ENCODE results near the gene FIS1. TPM values are rescaled to one million over a fixed set of nuclear protein-coding genes. Genes with fewer than 3 reads are reported as not detected.

The FIS1 gene
- total RNA-seq, 1 donor: 136 TPM

DNA sequence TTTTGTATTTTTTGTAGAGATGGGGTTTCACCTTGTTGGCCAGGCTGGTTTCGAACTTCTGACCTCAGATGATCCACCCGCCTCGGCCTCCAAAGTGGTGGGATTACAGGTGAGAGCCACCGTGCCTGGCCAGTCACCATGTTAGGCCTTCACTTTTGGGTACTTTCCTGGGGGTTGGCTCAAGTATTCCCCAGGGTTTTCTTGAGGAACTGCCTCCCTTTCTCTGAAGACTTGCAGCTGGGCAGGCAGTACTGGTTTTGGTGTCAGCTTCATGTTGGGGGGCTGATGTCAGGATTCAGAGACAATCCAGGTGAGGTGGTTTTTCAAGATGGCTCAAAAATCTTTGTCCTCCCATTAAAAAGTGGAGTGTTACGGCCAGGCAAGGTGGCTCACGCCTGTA lies 19.2 kb downstream of the FIS1 start:
- Histone ChIP-seq H4K20me1 (ENCODE audit: insufficient read depth, low read length) (peaks cover 7% of the 10 kb centered on the region), H3K4me1 (ENCODE audit: insufficient read depth, low read length) (no peaks in the 10 kb centered on the region), H3K79me2 (ENCODE audit: insufficient read depth, low read length) (peaks cover 21% of the 10 kb centered on the region), H3K36me3 (ENCODE audit: insufficient read depth, low read length) (peaks cover 38% of the 10 kb centered on the region), H3K27ac (ENCODE audit: low read depth, low read length) (no peak overlapping the region), H2AFZ (ENCODE audit: low read length) (no peak overlapping the region), H3K9me3 (ENCODE audit: low read depth, low read length) (no peaks in the 10 kb centered on the region), H3K4me2 (ENCODE audit: insufficient read depth, low read length) (no peak overlapping the region), H3K4me3 (ENCODE audit: insufficient read depth, low read length) (no peak overlapping the region), H3K27me3 (ENCODE audit: insufficient read depth, low read length) (no peaks in the 10 kb centered on the region)
- TF ChIP-seq, protein P1, sequence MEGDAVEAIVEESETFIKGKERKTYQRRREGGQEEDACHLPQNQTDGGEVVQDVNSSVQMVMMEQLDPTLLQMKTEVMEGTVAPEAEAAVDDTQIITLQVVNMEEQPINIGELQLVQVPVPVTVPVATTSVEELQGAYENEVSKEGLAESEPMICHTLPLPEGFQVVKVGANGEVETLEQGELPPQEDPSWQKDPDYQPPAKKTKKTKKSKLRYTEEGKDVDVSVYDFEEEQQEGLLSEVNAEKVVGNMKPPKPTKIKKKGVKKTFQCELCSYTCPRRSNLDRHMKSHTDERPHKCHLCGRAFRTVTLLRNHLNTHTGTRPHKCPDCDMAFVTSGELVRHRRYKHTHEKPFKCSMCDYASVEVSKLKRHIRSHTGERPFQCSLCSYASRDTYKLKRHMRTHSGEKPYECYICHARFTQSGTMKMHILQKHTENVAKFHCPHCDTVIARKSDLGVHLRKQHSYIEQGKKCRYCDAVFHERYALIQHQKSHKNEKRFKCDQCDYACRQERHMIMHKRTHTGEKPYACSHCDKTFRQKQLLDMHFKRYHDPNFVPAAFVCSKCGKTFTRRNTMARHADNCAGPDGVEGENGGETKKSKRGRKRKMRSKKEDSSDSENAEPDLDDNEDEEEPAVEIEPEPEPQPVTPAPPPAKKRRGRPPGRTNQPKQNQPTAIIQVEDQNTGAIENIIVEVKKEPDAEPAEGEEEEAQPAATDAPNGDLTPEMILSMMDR (IDR thresholded peaks at IDR 0.05; ENCODE audit: extremely low read depth, low read depth, low read length): no peak
- DNase-seq (ENCODE audit: insufficient read length, low spot score, missing footprints): no peak

DNA sequence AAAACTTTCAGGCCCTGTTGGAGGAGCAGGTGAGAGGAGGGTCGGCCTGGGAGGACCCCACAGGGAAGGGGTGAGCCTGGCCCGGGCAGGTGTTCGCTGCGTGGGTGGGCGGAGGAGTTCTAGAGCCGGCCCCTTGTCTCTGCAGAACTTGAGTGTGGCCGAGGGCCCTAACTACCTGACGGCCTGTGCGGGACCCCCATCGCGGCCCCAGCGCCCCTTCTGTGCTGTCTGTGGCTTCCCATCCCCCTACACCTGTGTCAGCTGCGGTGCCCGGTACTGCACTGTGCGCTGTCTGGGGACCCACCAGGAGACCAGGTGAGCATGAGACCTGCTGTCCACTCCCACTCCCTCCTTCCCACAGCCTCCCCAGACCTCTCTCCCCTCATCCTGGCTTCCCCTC lies 21.4 kb downstream of the FIS1 start:
- Histone ChIP-seq H3K4me2 (ENCODE audit: insufficient read depth, low read length) (no peak overlapping the region), H2AFZ (ENCODE audit: low read length) (no peak overlapping the region), H3K27ac (ENCODE audit: low read depth, low read length) (no peak overlapping the region), H3K79me2 (ENCODE audit: insufficient read depth, low read length) (peaks cover 42% of the 10 kb centered on the region), H3K4me3 (ENCODE audit: insufficient read depth, low read length) (no peak overlapping the region), H4K20me1 (ENCODE audit: insufficient read depth, low read length) (peaks cover 7% of the 10 kb centered on the region), H3K9me3 (ENCODE audit: low read depth, low read length) (no peaks in the 10 kb centered on the region), H3K27me3 (ENCODE audit: insufficient read depth, low read length) (no peaks in the 10 kb centered on the region), H3K4me1 (ENCODE audit: insufficient read depth, low read length) (peaks cover 8% of the 10 kb centered on the region), H3K36me3 (ENCODE audit: insufficient read depth, low read length) (peaks cover 38% of the 10 kb centered on the region)
- DNase-seq (ENCODE audit: insufficient read length, low spot score, missing footprints): no peak
- TF ChIP-seq, protein P1 (IDR thresholded peaks at IDR 0.05; ENCODE audit: extremely low read depth, low read depth, low read length): no peak

DNA sequence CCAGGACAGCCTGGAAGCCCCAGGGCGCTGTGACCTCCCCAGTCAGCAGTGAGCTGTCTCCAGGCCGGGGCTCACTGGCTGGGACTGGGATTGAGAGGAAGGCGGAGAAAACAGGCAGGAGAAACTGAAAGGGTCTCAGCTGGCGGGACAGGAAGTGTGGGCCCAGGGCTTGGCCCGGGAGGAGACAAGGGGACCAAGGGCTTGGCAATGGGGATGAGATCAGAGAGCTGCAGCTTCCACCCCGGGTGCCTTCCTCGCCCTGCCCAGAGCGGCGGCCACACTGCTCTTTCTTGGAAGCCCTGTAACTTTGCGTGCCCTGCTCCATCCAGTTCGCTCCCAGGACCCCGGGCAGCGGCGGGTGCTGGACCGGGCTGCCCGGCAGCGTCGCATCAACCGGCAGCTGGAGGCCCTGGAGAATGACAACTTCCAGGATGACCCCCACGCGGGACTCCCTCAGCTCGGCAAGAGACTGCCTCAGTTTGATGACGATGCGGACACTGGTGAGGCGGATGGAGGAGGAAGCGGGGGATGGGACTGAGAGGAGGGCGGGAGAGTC lies 22.5 kb downstream of the FIS1 start:
- no peaks in the 10 kb centered on the region for H3K27me3 ChIP-seq (ENCODE audit: insufficient read depth, low read length)
- no peak overlapping the region for H3K27ac ChIP-seq (ENCODE audit: low read depth, low read length)
- H3K79me2 ChIP-seq (ENCODE audit: insufficient read depth, low read length): peaks cover 47% of the 10 kb centered on the region
- peaks cover 29% of the 10 kb centered on the region for H3K36me3 ChIP-seq (ENCODE audit: insufficient read depth, low read length)
- peaks cover 7% of the 10 kb centered on the region for H4K20me1 ChIP-seq (ENCODE audit: insufficient read depth, low read length)
- no peaks in the 10 kb centered on the region for H3K9me3 ChIP-seq (ENCODE audit: low read depth, low read length)
- peaks cover 11% of the 10 kb centered on the region for H3K4me1 ChIP-seq (ENCODE audit: insufficient read depth, low read length)
- TF ChIP-seq, protein P1 (IDR thresholded peaks at IDR 0.05; ENCODE audit: extremely low read depth, low read depth, low read length): no peak
- no peak overlapping the region for H2AFZ ChIP-seq (ENCODE audit: low read length)
- DNase-seq (ENCODE audit: insufficient read length, low spot score, missing footprints): no peak
- no peak overlapping the region for H3K4me3 ChIP-seq (ENCODE audit: insufficient read depth, low read length)
- no peak overlapping the region for H3K4me2 ChIP-seq (ENCODE audit: insufficient read depth, low read length)

DNA sequence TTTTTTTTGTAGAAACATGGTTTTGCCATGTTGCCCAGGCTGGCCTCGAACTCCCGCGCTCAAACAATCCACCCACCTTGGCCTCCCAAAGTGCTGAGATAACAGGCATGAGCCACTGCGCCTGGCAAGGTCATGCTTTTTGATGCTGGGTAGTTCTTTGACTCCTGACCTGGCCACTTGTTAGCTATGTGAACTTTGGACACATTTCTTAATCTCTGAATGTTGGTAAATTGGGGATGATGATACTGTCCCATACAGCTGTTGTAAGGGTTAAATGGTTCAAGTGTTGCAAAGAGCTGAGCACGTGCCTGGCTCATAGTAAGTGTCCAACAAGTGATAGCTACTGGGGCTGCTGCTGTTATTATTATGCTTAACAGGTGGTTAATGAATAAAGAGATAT lies 24.6 kb downstream of the FIS1 start:
- DNase-seq (ENCODE audit: insufficient read length, low spot score, missing footprints): no peak
- peaks cover 67% of the 10 kb centered on the region for H3K79me2 ChIP-seq (ENCODE audit: insufficient read depth, low read length)
- no peak overlapping the region for H3K4me3 ChIP-seq (ENCODE audit: insufficient read depth, low read length)
- no peaks in the 10 kb centered on the region for H3K27me3 ChIP-seq (ENCODE audit: insufficient read depth, low read length)
- no peaks in the 10 kb centered on the region for H3K9me3 ChIP-seq (ENCODE audit: low read depth, low read length)
- TF ChIP-seq, protein P1 (IDR thresholded peaks at IDR 0.05; ENCODE audit: extremely low read depth, low read depth, low read length): no peak
- peaks cover 24% of the 10 kb centered on the region for H3K36me3 ChIP-seq (ENCODE audit: insufficient read depth, low read length)
- peaks cover 16% of the 10 kb centered on the region for H3K4me1 ChIP-seq (ENCODE audit: insufficient read depth, low read length)
- H3K27ac ChIP-seq (ENCODE audit: low read depth, low read length): no peak overlapping the region
- no peak overlapping the region for H3K4me2 ChIP-seq (ENCODE audit: insufficient read depth, low read length)
- no peak overlapping the region for H2AFZ ChIP-seq (ENCODE audit: low read length)
- H4K20me1 ChIP-seq (ENCODE audit: insufficient read depth, low read length): peaks cover 11% of the 10 kb centered on the region
